Activated CD8-positive, alpha-beta T cell treated with anti-CD3 and anti-CD28 coated beads, Interleukin-2, amount 10 ng/mL, durations not matched to agents 7 days and 5 days (primary cell): ENCODE measurements around the gene BCLAF1. TPM values are rescaled to one million over a fixed set of nuclear protein-coding genes. Genes with fewer than 3 reads are reported as not detected.
"Not testable (repeated sequence)": the region's sequence is repeated elsewhere in the genome, so short reads cannot be mapped to it uniquely, and the experiment has no call there.

Experiments
- ATAC-seq: fragments of 150-1000 bp; cut with Tn5 transposase; one replicate; pipeline ENCODE4 v1.10.0; 2021; ENCODE audit warnings: moderate library complexity
- CTCF ChIA-PET: fragments of 350-600 bp; sonication (Branson Sonifier 250); formaldehyde crosslinking; loops from one replicate; lab custom pipeline; 2021; ENCODE audit warnings: antibody characterized with exemption; lab: Charles Lee
- POLR2A ChIA-PET: fragments of 350-600 bp; sonication (Branson Sonifier 250); formaldehyde crosslinking; loops from one replicate; lab custom pipeline; 2021; ENCODE audit warnings: antibody characterized with exemption; lab: Charles Lee
- DNase-seq: peaks from one replicate; pipeline ENCODE4 v3.0.0-alpha.2; 2020
- H3K27ac Mint-ChIP-seq: one replicate; pipeline ENCODE4 v1.8.0; 2021; ENCODE audit warnings: mild to moderate bottlenecking, mixed read lengths
- H3K27me3 Mint-ChIP-seq: one replicate; pipeline ENCODE4 v1.8.0; 2021; ENCODE audit warnings: low read depth, mixed read lengths
- H3K36me3 Mint-ChIP-seq: one replicate; pipeline ENCODE4 v1.8.0; 2021; ENCODE audit warnings: low read depth, mixed read lengths
- H3K4me1 Mint-ChIP-seq: one replicate; pipeline ENCODE4 v1.8.0; 2021; ENCODE audit warnings: low read depth, mixed read lengths
- H3K4me3 Mint-ChIP-seq: one replicate; pipeline ENCODE4 v1.8.0; 2021; ENCODE audit warnings: mild to moderate bottlenecking, mixed read lengths
- H3K9me3 Mint-ChIP-seq: one replicate; pipeline ENCODE4 v1.8.0; 2022; ENCODE audit warnings: mixed read lengths; ENCODE audit not compliant: insufficient read depth
- total RNA-seq, 2 experiments: library from RNA; stranded (reverse); gene quantifications; one replicate each; pipeline ENCODE4 v1.2.3, GENCODE V29; 2021

The BCLAF1 gene
- total RNA-seq, 2 experiments from 2014 or later = 126 to 133 TPM

DNA sequence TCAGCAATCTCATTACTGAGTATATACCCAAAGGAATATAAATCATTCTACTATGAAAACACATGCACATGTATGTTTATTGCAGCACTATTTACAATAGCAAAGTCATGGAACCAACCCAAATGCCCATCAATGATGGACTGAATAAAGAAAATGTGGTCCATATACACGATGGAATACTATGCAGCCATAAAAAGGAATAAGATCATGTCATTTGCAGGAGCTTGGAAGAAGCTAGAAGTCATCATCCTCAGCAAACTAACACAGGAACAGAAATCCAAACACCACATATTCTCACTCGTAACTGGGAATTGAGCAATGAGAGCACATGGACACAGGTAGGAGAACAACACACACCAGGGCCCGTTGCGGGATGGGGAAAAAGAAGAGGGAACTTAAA, 64.7 kb downstream of the BCLAF1 start:
- ATAC-seq, H3K27ac Mint-ChIP-seq, H3K4me3 Mint-ChIP-seq, POLR2A ChIA-PET, H3K9me3 Mint-ChIP-seq, H3K27me3 Mint-ChIP-seq, H3K36me3 Mint-ChIP-seq, DNase-seq, H3K4me1 Mint-ChIP-seq: not testable (repeated sequence)
- CTCF ChIA-PET = interaction anchor here (1.4 kb wide), 1 partner anchor 719 kb away, joined by 3 read pairs; no protein-coding TSS in a partner anchor

DNA sequence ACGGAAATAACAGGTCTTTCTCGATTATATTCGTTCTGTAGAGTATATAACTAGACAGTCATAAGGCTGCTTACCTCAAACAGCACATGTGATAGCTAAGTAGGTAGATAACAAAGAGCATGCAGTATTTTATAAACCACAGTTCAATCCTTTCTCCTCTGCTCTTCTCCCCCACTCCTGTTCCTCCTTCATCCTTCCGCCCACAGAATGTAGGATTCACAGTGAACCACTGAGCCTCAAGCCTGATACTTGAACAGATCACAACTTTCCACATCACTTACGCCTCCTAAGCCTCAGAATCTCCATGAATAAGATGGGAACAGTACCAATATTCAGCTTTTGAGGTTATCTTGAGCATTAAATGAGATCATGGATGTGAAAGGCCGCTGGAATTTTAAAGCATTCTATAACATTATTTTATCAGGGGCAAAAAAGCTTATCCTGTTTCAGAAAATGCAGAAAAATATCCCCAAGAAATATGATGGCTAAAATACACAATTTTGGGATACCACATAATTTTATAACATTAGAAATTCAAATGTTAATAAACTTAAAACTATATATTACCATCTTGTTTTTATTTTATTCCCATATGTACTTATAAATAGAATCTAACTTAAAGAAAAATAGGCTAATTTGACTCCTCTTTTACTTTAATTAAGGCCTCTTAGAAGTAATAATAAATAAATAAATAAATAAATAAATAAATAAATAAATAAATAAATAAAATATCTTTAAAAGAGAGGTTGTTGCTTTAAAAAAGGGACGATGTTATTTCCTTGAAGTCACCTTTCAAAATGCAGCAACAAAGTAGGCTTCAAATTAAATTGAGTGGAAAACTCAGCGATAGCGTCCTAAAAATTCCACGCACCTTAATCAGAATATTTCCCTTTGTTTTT, 72.9 kb downstream of the BCLAF1 start:
- DNase-seq (no peak), ATAC-seq (no peak)
- Mint-ChIP-seq H3K4me3 (no peak overlapping the region), H3K9me3 (no peaks in the 10 kb centered on the region), H3K27me3 (no peaks in the 10 kb centered on the region), H3K27ac (no peak overlapping the region), H3K4me1 (no peaks in the 10 kb centered on the region), H3K36me3 (no peaks in the 10 kb centered on the region)
- CTCF ChIA-PET = interaction anchor here (2.0 kb wide), 1 partner anchor 10 kb away, joined by 8 read pairs; no protein-coding TSS in a partner anchor
- POLR2A ChIA-PET = no interaction called here

DNA sequence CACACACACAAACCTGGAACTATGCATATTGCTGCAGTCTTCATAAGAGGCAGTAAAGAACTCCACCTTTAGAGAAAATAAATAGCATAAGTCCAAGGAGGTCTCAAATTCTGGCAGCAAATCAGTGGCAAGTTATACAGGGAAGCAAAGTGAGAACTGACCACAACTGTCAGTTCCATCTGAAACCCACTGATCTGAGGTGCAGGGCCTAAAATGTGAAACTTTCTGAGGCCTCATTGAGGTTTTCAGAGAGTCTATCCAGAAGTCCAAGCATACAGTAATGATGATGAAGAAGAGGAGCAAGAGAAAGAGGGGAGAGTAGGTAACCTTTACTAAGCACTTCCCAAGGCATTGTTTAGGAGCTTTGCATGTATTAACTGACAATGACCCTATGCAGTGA, 75.8 kb downstream of the BCLAF1 start:
- ATAC-seq = no peak
- Mint-ChIP-seq H3K27me3 (no peaks in the 10 kb centered on the region), H3K4me1 (no peaks in the 10 kb centered on the region), H3K36me3 (no peaks in the 10 kb centered on the region), H3K27ac (no peak overlapping the region), H3K9me3 (no peaks in the 10 kb centered on the region), H3K4me3 (no peak overlapping the region)
- ChIA-PET CTCF (interaction anchor here (2.5 kb wide), 1 partner anchor 13 kb away, joined by 12 read pairs; no protein-coding TSS in a partner anchor), POLR2A (no interaction called here)
- DNase-seq = no peak

DNA sequence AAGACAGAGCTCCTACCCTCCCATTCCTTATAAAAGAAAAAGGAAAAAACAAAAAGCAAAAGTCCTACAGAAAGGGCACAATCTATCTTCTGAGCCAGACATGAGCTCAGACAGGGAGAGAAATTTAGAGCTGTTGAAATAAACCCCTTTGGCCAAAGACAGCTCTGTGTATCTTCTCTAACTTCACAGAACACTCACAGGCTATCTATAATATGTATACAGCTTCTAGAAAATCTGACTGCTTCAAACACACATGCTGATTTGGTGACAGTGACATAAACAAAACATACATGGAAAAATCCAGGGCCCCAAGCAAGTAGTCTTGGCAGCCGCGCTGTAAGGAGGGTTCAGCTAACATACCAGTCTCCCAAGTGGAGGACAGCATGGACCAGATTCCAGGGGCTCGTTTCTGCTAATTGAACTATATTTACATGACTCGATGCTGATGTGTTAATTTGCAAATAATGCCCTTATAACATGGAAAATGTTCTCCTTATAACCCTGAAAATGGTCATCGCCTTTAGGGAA, 76.6 kb downstream of the BCLAF1 start:
- no peaks in the 10 kb centered on the region for H3K4me1 Mint-ChIP-seq
- H3K36me3 Mint-ChIP-seq = no peaks in the 10 kb centered on the region

DNA sequence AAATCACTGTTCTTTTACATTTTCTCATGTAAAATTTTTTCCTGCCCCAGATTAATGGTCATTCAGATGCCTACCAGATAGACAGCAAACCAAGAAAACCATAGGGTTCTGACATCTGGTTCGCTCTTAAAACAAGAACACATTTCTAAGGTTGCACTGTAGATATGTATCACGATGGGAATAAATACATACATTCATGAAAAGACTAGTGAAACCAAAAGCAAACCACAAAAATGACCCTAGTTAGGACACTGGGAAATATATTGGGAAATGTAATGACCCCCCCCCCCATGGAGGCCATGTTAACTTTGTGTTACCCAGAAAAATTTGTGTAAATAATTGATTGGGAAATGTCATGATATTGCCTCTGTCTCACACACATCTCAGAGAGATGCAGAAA, 77.0 kb downstream of the BCLAF1 start:
- H3K4me1 Mint-ChIP-seq = no peaks in the 10 kb centered on the region
- DNase-seq (no peak), ATAC-seq (no peak)
- no peak overlapping the region for H3K27ac Mint-ChIP-seq
- no peaks in the 10 kb centered on the region for H3K36me3 Mint-ChIP-seq
- POLR2A ChIA-PET = no interaction called here
- H3K27me3 Mint-ChIP-seq = no peaks in the 10 kb centered on the region
- H3K4me3 Mint-ChIP-seq = no peak overlapping the region
- H3K9me3 Mint-ChIP-seq = no peaks in the 10 kb centered on the region
- CTCF ChIA-PET = interaction anchor here (2.5 kb wide), 1 partner anchor 14 kb away, joined by 12 read pairs; no protein-coding TSS in a partner anchor

More for the DNA sequence above, 76.6 kb downstream of the BCLAF1 start:
- no peak for ATAC-seq
- CTCF ChIA-PET = interaction anchor here (2.5 kb wide), 1 partner anchor 14 kb away, joined by 12 read pairs; no protein-coding TSS in a partner anchor
- no peaks in the 10 kb centered on the region for H3K27me3 Mint-ChIP-seq
- no peak for DNase-seq
- no peak overlapping the region for H3K4me3 Mint-ChIP-seq
- POLR2A ChIA-PET = no interaction called here
- H3K27ac Mint-ChIP-seq = no peak overlapping the region
- H3K9me3 Mint-ChIP-seq = no peaks in the 10 kb centered on the region

DNA sequence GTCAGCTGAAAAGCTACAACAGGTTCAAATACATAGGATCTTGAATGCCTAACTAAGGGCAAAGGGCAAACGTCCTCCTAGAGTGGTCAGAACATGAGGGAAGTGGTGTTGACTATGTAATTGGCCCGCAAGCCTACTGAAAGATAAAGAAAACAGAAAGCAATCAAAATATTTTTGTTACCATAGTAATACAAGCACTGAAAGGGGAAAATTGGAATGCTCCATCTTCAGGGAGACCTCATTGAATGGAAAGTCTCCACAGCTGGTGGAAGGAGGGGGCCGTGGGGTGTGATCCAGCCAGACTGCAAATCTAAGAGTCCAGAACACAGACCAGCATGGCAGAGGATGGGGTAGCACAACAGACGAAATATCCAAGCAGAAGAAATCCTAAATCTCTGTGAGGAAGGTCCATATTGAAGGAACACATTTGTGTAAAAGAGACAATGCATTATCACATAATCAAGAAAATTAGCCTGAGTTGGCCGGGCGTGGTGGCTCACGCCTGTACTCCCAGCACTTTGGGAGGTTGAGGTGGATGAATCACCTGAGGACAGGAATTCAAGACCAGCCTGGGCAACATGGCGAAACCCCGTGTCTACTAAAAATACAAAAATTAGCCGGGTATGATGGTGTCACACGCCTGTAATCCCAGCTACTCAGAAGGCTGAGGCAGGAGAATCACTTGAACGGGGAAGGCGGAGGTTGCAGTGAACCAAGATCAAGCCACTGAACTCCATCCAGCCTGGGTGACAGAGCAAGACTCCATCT, 79.1 kb downstream of the BCLAF1 start:
- POLR2A ChIA-PET = no interaction called here
- no peaks in the 10 kb centered on the region for H3K27me3 Mint-ChIP-seq
- no peaks in the 10 kb centered on the region for H3K4me1 Mint-ChIP-seq
- H3K9me3 Mint-ChIP-seq = no peaks in the 10 kb centered on the region
- no peak overlapping the region for H3K27ac Mint-ChIP-seq
- CTCF ChIA-PET = no interaction called here
- no peak overlapping the region for H3K4me3 Mint-ChIP-seq
- ATAC-seq (no peak), DNase-seq (no peak)
- no peaks in the 10 kb centered on the region for H3K36me3 Mint-ChIP-seq

DNA sequence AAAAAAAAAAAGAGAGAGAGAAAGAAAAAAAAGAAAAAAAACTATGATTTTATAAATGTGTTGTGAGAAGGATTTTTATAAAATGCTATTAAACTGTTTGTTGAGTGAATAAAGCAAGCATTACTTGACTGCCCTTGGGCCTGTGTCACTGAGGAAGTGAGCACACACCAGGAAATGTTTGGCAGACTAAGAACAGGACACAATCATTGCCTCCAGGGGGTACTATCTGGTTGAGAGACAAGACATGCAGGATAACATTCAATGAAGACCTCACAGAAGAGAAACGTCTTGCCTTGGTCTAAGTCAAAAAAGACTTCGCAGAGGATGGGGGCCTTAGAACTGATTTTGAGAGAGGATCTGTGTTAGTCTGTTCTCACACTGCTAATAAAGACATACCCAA, 80.2 kb downstream of the BCLAF1 start:
- ATAC-seq = no peak
- H3K4me3 Mint-ChIP-seq = no peak overlapping the region
- H3K4me1 Mint-ChIP-seq = no peaks in the 10 kb centered on the region
- no peaks in the 10 kb centered on the region for H3K9me3 Mint-ChIP-seq
- ChIA-PET CTCF (no interaction called here), POLR2A (no interaction called here)
- no peak for DNase-seq
- no peaks in the 10 kb centered on the region for H3K36me3 Mint-ChIP-seq
- no peak overlapping the region for H3K27ac Mint-ChIP-seq
- no peaks in the 10 kb centered on the region for H3K27me3 Mint-ChIP-seq

DNA sequence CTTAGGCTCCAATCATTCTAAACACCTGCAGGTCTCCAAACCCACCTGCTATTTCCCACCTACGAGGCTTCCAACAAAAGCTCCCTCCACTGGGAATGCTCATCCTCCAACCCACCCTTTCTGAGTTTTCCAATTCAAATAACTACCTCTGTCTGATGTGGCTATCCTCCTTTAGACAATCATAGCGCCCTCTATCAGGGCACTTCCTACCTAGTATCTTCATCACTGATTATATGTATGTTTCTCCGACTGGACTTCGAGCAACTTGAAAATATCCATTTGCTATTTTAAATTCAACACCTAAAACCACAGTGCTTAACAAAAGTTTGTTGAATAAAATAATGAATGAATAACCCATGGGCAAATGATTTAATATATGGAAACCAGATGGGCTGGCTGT, 80.9 kb downstream of the BCLAF1 start:
- ATAC-seq (no peak), DNase-seq (no peak)
- H3K36me3 Mint-ChIP-seq = no peaks in the 10 kb centered on the region
- H3K4me1 Mint-ChIP-seq = no peaks in the 10 kb centered on the region
- H3K9me3 Mint-ChIP-seq = no peaks in the 10 kb centered on the region
- no peaks in the 10 kb centered on the region for H3K27me3 Mint-ChIP-seq
- POLR2A ChIA-PET = no interaction called here
- CTCF ChIA-PET = interaction anchor here (1.9 kb wide), 1 partner anchor 18 kb away, joined by 4 read pairs; no protein-coding TSS in a partner anchor
- H3K27ac Mint-ChIP-seq = no peak overlapping the region
- H3K4me3 Mint-ChIP-seq = no peak overlapping the region

Other genes starting within 250 kb of the BCLAF1 start
- 10 to 100 TPM; 27.2 to 27.9 TPM for gene MTFR2, start 39.5 kb downstream of the BCLAF1 start, total RNA-seq